ENCODE measurements around the gene TIMELESS.
"Not testable (repeated sequence)": the region's sequence is repeated elsewhere in the genome, so short reads cannot be mapped to it uniquely, and the experiment has no call there.

TIMELESS gene

GRCh38 chr12:56401125-56401524 lies 48.1 kb downstream of the TIMELESS start:
- not testable (repeated sequence) for DNase-seq

- not testable (repeated sequence) for DNase-seq
These were observed 49.8 kb downstream of the TIMELESS start for GRCh38 chr12:56399466-56399865.

DNA sequence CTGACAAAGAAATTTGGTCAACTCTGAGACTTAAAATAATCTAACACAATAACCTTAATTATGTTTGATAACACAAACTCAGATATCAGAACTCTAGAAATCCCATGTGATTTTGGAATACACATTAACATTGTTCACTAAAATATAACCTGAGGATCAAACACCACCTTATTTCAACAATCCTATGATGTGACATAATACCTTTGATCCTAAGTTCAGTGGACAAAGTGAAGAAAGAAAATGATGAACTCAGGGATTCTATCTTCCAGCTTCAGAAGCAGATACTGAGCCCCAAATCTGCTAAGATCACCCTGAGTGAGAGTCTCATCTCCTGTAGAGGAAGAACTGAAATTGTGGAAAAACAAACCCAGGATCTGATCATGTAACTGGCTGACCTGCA lies 50.9 kb downstream of the TIMELESS start:
- no peak for DNase-seq

- no peak for DNase-seq
These were observed 56.9 kb downstream of the TIMELESS start for GRCh38 chr12:56392331-56392730.

DNA sequence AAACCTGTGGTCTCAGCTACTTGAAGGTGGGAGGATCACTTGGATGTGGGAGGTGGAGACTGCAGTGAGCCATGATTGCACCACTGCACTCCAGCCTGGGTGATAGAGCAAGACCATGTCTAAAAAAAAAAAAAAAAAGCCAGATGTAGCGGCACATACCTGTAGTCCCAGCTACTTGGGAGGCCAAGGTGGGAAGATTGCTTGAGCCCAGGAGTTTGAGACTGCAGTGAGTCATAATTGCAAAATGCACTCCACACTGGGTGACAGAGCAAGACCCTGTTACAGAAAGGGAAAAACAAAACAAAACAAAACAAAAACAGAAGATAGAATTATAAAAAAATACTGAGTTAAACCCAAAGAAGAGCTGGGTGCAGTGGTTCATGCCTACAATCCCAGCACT lies 57.5 kb downstream of the TIMELESS start:
- no peak for DNase-seq

GRCh38 chr12:56389412-56389811 lies 59.8 kb downstream of the TIMELESS start:
- no peak for DNase-seq

DNA sequence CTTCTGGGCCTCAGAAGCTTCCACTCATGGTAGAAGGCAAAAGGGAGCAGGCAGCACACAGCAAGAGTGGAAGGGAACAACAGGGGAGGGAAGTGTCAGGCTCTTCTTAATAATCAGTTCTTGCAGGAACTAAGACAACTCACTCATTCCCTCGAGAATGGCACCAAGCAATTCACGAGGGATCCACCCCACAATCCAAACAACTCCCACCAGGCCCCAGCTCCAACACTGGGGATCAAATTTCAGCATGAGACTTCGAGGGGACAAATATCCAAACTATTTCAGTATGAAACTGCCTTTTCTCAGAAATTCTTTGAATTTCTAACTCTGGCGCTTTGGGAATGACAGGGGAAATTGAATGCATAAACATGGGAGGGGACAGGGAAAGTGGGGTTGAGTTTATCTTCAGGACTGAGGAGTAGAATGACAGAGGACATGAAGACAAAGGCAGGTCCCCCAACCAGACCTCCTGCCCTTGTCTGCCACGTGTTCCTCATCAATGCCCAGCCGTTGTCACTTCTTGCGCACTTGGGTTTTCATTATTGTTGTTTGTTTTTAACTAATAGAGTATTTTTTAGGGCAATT lies 62.0 kb downstream of the TIMELESS start:
- no peak for DNase-seq

DNA sequence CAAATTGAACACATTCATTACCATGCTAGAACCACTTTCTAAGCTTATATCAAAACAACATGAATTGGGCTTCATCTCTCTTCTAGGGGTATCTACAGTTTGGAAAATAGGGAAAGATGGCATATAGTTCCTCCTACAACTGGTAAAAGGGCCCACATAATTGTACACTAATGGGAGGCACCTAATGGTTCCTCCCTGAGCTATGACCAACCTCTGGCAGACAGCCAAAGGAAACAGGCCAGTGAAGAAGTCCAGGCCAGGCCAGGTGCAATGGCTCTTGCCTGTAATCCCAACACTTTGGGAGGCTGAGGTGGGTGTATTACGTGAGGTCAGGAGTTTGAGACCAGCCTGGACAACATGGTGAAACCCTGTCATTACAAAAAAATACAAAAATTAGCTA lies 63.4 kb downstream of the TIMELESS start:
- DNase-seq: no peak

DNA sequence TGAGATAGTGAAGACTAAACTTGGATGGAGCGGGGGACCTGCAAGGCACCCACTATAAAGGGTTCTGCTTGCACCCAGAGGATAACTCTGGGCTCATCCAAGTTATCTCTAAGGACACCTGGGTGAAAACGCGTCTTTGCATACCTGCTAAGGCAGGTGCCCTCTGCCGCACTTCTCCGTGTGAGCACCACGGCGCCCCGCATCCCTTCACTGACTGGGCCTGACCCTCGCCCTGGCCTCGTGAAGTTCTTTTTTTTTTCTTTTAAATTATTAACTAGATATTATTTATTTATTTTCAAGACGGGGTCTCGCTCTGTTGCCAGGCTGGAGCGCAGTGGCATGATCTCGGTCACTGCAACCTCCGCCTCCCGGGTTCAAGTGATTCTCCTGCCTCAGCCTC lies 66.6 kb downstream of the TIMELESS start:
- DNase-seq: no peak

DNA sequence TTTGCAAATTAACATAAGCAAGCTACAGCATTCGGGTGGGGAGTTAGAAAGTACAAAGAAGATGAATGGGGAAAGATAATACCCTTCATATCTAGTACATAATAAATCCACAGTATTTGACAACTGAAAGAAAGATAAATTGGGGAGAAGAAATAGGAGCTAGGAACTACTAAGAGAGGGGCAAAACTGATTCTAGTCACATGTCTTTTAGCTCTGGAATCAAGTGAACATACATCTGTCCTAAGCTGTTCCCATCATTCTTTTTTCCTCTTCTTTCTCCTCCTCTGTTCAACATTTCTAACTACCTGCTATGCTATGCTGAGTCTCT lies 71.3 kb downstream of the TIMELESS start:
- no peak for DNase-seq

DNA sequence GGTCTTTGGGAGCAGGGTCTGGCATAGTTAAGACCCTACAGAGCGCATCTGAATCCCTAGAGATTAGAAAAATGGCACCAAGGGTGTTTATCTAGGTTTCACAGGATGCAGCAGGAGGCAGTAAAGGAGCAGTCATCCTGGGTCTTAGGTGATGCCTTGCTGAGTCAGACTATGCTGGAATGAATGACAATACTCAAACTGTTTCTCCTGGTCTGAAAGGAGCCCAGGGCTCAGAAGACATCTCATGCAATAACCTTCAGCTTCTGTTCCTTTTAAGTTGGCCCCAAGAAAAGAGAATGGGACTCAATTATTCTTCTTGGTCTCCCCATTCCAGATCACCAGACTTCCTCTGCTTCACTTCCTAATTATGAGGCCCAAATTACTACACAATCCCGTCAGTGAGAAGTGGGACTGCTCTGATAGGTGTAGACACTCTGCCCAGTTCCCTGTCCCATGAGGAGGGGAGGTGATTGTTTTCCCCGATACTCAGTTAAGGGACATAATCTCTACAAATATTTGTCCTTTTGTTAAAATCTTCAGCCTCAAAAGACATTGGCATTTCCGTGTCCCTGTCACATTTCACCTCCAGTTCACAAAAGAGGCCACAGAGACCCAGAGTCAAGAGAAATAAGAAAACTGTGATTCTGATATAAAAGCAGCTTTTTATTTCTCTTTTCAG lies 71.8 kb downstream of the TIMELESS start:
- no peak for DNase-seq

- no peak for DNase-seq
These were observed 73.4 kb downstream of the TIMELESS start for GRCh38 chr12:56375598-56376434.

DNA sequence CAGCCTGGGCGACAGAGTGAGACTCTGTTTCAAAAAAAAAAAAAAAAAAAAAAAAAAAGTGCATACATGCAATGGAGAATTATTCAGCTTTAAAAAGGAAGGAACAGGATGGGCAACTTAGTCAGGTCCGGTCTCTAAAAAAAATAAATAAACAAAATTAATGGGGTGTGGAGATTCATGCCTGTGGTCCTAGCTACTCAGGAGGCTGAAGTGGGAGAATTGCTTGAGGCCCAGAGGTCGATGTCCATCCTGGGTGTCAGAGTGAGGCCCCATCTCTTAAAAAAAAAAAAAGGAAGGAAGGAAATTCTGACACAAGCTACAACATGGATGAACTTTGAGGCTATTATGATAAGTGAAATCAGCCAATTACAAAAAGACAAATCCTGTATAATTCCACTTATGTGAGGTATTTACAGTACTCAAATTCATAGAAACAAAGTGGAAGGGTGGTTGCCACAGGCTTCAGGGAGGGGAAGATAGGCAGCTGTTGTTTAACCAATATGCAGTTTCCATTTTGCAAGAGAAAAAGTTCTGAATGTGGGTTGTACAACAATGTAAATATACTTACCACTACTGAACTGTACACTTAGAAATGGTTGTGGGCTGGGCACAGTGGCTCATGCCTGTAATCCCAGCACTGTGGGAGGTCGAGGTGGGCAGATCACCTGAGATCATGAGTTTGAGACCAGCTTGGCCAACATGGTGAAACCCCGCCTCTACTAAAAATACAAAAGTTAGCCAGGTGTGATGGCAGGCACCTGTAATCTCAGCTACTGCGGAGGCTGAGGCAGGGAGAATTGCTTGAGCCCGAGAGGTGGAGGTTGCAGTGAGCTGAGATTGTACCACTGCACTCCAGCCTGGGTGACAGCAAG lies 74.3 kb downstream of the TIMELESS start:
- no peak for DNase-seq

DNA sequence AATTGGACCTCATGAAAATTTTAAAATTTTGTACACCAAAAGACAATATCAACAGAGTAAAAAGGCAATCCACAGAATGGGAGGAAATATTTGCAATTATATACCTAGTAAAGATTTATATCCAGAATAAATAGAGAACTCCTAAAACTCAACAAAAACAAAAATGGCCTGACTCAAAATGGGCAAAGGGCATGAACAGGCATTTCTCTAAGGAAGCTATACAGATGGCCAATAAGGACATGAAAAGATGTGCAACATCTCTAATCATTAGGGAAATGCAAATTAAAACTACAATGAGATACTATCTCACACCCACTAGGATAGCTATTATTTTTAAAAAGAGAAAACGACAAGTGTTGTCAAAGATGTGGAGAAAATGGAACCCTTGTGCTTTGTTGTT lies 75.7 kb downstream of the TIMELESS start:
- DNase-seq: no peak

DNA sequence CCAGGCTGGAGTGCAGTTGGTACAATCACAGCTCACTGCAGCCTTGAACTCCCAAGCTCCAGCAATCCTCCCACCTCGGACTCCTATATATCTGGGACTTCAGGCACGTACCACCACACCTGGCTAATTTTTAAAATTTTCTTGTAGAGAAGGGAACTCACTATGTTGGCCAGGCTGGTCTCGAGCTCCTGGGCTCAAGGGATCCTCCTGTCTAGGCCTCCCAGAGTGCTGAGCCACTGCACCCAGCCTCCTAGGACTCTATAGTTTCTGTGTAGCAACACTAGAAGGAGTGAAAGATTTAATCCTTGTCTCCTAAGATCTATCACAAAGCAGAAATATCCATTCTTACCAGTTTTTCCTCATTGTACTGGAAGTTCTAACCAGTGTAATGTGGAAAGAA lies 82.3 kb downstream of the TIMELESS start:
- no peak for DNase-seq
